ENCODE results near the gene MRPL1. TPM values are rescaled to one million over a fixed set of nuclear protein-coding genes. Genes with fewer than 3 reads are reported as not detected.

Gene MRPL1
- total RNA-seq, 1 donor from 2014 or later = 31.7 TPM

DNA sequence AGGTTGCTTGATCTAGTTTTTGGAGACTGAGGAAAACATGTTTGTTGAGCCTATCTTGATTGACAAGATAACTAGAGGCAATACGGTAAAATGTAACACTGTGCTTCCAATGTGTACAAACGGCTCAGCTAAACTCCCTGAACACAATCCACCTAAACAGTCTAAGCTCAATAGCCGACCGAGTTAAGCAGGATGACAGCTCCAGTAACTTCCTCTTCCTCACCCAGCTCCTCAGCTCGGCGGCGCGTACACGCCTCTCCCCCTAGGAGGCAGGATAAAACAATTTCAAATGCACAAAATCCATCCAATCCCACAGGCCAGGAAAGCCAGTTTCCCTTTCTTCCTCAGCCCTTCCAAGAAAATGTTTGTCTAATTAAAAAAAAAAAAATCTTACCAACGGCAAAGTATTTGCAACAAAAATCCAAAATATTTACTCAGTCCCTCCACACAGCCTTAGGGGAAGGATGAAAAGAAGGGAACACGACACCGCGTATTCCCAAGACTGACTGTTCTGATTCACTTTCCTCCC, 44.5 kb upstream of the MRPL1 start:
- Mint-ChIP-seq H3K27me3 (no peaks in the 10 kb centered on the region), H3K36me3 (ENCODE audit: low read depth) (peaks cover 26% of the 10 kb centered on the region), H3K4me3 (peak overlapping the region; percentile 96), H3K27ac (peak overlapping the region; percentile 96), H3K9me3 (no peaks in the 10 kb centered on the region), H3K4me1 (peaks cover 74% of the 10 kb centered on the region)
- intact Hi-C loops (cut with micrococcal nuclease) = loop anchor here (1.0 to 5.0 kb wide), 4 partner anchors 13 to 957 kb away; no protein-coding TSS in a partner anchor
- POLR2A ChIA-PET = interaction anchor here (0.6 to 8.3 kb wide), 21 partner anchors 8 to 593 kb away, joined by 3 to 417 read pairs (median 4); partner anchors contain the start of gene MRPL1
- TF ChIP-seq, protein P1, sequence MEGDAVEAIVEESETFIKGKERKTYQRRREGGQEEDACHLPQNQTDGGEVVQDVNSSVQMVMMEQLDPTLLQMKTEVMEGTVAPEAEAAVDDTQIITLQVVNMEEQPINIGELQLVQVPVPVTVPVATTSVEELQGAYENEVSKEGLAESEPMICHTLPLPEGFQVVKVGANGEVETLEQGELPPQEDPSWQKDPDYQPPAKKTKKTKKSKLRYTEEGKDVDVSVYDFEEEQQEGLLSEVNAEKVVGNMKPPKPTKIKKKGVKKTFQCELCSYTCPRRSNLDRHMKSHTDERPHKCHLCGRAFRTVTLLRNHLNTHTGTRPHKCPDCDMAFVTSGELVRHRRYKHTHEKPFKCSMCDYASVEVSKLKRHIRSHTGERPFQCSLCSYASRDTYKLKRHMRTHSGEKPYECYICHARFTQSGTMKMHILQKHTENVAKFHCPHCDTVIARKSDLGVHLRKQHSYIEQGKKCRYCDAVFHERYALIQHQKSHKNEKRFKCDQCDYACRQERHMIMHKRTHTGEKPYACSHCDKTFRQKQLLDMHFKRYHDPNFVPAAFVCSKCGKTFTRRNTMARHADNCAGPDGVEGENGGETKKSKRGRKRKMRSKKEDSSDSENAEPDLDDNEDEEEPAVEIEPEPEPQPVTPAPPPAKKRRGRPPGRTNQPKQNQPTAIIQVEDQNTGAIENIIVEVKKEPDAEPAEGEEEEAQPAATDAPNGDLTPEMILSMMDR (IDR thresholded peaks at IDR 0.05) = no peak
- ATAC-seq (ENCODE audit: low read depth) = peak; percentile 22
- CTCF ChIA-PET = interaction anchor here (1.6 to 2.6 kb wide), 2 partner anchors 38 to 43 kb away, joined by 4 to 27 read pairs; partner anchors contain the start of gene MRPL1
- peak; percentile 41 for DNase-seq

DNA sequence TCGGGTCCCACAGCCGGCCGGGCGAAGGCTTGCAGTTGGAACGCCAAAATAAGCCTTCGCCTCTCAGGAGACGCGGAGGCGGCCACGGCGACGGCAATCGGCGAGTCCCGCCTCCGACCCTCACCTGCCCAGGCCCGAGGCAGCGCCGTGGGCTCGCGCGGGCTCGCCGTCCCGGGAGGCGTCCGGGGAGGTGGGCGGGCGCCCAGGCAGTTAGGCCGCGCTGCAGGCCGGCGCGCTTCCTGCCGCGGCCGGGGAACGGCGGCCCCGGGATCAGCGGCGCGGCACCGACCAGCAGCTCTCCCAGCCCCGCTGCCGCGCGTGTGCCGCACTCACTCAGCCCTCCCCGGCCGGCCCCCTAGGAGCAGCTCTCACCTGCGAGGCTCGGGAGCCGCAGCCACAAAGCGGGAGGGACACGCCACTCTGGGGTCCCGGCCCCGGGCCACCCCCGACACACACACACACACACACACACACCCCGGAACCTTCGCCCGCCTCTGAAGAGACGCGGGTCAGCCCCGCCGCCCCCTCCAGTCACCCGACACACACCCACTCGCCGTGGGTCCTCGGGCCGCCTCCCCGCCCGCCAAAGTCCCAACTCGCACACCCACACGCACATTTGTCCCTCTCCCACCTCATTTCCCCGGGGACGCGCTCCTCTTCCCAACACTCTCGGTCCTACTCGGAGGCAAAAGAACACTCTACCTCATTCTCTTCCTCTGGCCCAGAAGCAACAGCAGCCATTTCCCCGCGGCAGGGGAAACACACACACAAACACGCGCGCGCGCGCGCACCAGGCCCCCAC, 43.8 kb upstream of the MRPL1 start, which contains the start of gene CNOT6L:
Gene CNOT6L, minus strand, starts transcription at position 767 of the 802 bp plus-strand sequence. Its CDS starts 60 bp downstream, at position 707.
- intact Hi-C loops (cut with micrococcal nuclease) = loop anchor here (1.0 to 5.0 kb wide), 4 partner anchors 14 to 956 kb away; no protein-coding TSS in a partner anchor
- Mint-ChIP-seq H3K27ac (peak within 1 kb of the TSS; percentile 100), H3K36me3 (ENCODE audit: low read depth) (peaks cover 26% of the 10 kb centered on the region), H3K9me3 (no peaks in the 10 kb centered on the region), H3K4me3 (peak within 1 kb of the TSS; percentile 100), H3K4me1 (peaks cover 67% of the 10 kb centered on the region), H3K27me3 (no peaks in the 10 kb centered on the region)
- ATAC-seq (ENCODE audit: low read depth) = peak; percentile 23
- CTCF ChIA-PET = interaction anchor here (2.6 kb wide), 1 partner anchor 42 kb away, joined by 27 read pairs; the partner anchor contains the start of gene MRPL1
- TF ChIP-seq, protein P1 (IDR thresholded peaks at IDR 0.05) = no peak
- POLR2A ChIA-PET = interaction anchor here (0.6 to 8.3 kb wide), 16 partner anchors 8 to 526 kb away, joined by 3 to 417 read pairs (median 4); partner anchors contain the start of gene MRPL1
- peak; percentile 82 for DNase-seq

- ChIA-PET POLR2A (interaction anchor here (0.6 to 8.3 kb wide), 25 partner anchors 8 to 1738 kb away, joined by 3 to 417 read pairs (median 5); partner anchors contain the start of genes BMP2K, CCNI and MRPL1), CTCF (interaction anchor here (1.5 to 2.6 kb wide), 3 partner anchors 34 to 43 kb away, joined by 5 to 27 read pairs (median 11); partner anchors contain the start of gene MRPL1)
- H3K27me3 Mint-ChIP-seq = no peaks in the 10 kb centered on the region
- H3K27ac Mint-ChIP-seq = peak overlapping the region; percentile 100
- ATAC-seq (ENCODE audit: low read depth) (peak; percentile 34), DNase-seq (no peak)
- H3K4me3 Mint-ChIP-seq = peak overlapping the region; percentile 100
- TF ChIP-seq, protein P1 (IDR thresholded peaks at IDR 0.05) = no peak
- intact Hi-C loops (cut with micrococcal nuclease) = loop anchor here (2.0 to 5.0 kb wide), 3 partner anchors 15 to 955 kb away; no protein-coding TSS in a partner anchor
- no peaks in the 10 kb centered on the region for H3K9me3 Mint-ChIP-seq
- peaks cover 62% of the 10 kb centered on the region for H3K4me1 Mint-ChIP-seq
- H3K36me3 Mint-ChIP-seq (ENCODE audit: low read depth) = peaks cover 23% of the 10 kb centered on the region
Measured at GRCh38 chr4:77819404-77819842, 43.2 kb upstream of the MRPL1 start.

- H3K27me3 Mint-ChIP-seq = no peaks in the 10 kb centered on the region
- ChIA-PET CTCF (interaction anchor here (1.5 kb wide), 2 partner anchors 33 to 42 kb away, joined by 5 to 11 read pairs; partner anchors contain the start of gene MRPL1), POLR2A (interaction anchor here (0.6 to 8.3 kb wide), 31 partner anchors 8 to 1739 kb away, joined by 3 to 417 read pairs (median 4); partner anchors contain the start of genes BMP2K, CCNI and MRPL1)
- ATAC-seq (ENCODE audit: low read depth) (peak; percentile 74), DNase-seq (peak; percentile 92)
- intact Hi-C loops (cut with micrococcal nuclease) = loop anchor here (1.0 to 5.0 kb wide), 7 partner anchors 15 to 955 kb away; partner anchors contain the start of genes CCNI and MRPL1
- peaks cover 23% of the 10 kb centered on the region for H3K36me3 Mint-ChIP-seq (ENCODE audit: low read depth)
- TF ChIP-seq, protein P1 (IDR thresholded peaks at IDR 0.05) = no peak
- H3K4me3 Mint-ChIP-seq = peak overlapping the region; percentile 95
- H3K4me1 Mint-ChIP-seq = peaks cover 57% of the 10 kb centered on the region
- H3K27ac Mint-ChIP-seq = peak overlapping the region; percentile 96
- H3K9me3 Mint-ChIP-seq = no peaks in the 10 kb centered on the region
Measured at GRCh38 chr4:77819843-77820648, 42.6 kb upstream of the MRPL1 start.
